ENCODE measurements around the gene CHRM4. TPM values are rescaled to one million over a fixed set of nuclear protein-coding genes. Genes with fewer than 3 reads are reported as not detected.

Gene CHRM4
- total and polyA plus RNA-seq, 12 donors = 0.14 to 0.81 (median 0.39) TPM; not detected in 6

GRCh38 chr11:46337626-46338345, 53.8 kb downstream of the CHRM4 start:
- peak overlapping the region in 1 of 5 donors; percentile 70 for H3K27ac ChIP-seq
- TF ChIP-seq POLR2A (IDR thresholded peaks at IDR 0.05) (no peak), CTCF (IDR thresholded peaks at IDR 0.05) (no peak)

GRCh38 chr11:46336563-46337180, 54.9 kb downstream of the CHRM4 start:
- Histone ChIP-seq H3K27me3 (peaks cover 23% of the 10 kb centered on the region), H3K27ac (no peak overlapping the region), H3K4me1 (replicated peaks in 1 of 2) (peaks cover 0 to 31% of the 10 kb centered on the region in 2 donors), H3K36me3 (replicated peaks in 1 of 2) (no peaks in the 10 kb centered on the region), H3K4me3 (no peak overlapping the region), H3K9me3 (replicated peaks in 1 of 3) (no peaks in the 10 kb centered on the region)
- no peak for TF ChIP-seq POLR2A (IDR thresholded peaks at IDR 0.05)
- no peak for TF ChIP-seq CTCF (IDR thresholded peaks at IDR 0.05)
- intact Hi-C loops (cut with DNase I) = no loop called here
- DNase-seq = no peak
- 78 to 90% (median 84%) methylated on average over 12 of the region's 12 CpGs for WGBS, 4 donors

More at GRCh38 chr11:46337626-46338345, 53.8 kb downstream of the CHRM4 start:
- no peak for DNase-seq
- Histone ChIP-seq H3K27me3 (peaks cover 15% of the 10 kb centered on the region), H3K36me3 (replicated peaks in 1 of 2) (no peaks in the 10 kb centered on the region), H3K4me1 (replicated peaks in 1 of 2) (peaks cover 0 to 25% of the 10 kb centered on the region in 2 donors), H3K4me3 (no peak overlapping the region), H3K9me3 (replicated peaks in 1 of 3) (no peaks in the 10 kb centered on the region)
- intact Hi-C loops (cut with DNase I) = no loop called here
- WGBS, 4 donors = 82 to 90% (median 88%) methylated on average over 13 of the region's 13 CpGs

GRCh38 chr11:46335890-46336562, 55.5 kb downstream of the CHRM4 start:
- H3K27ac ChIP-seq = no peak overlapping the region
- TF ChIP-seq CTCF (IDR thresholded peaks at IDR 0.05) (no peak), POLR2A (IDR thresholded peaks at IDR 0.05) (no peak)
- peaks cover 23% of the 10 kb centered on the region for H3K27me3 ChIP-seq
- WGBS, 4 donors = 87 to 92% (median 90%) methylated on average over 9 to 11 of the region's 11 CpGs
- no peaks in the 10 kb centered on the region for H3K9me3 ChIP-seq (replicated peaks in 1 of 3)
- no peaks in the 10 kb centered on the region for H3K36me3 ChIP-seq (replicated peaks in 1 of 2)
- intact Hi-C loops (cut with DNase I) = no loop called here
- no peak overlapping the region for H3K4me3 ChIP-seq
- no peak for DNase-seq
- H3K4me1 ChIP-seq (replicated peaks in 1 of 2) = peaks cover 0 to 31% of the 10 kb centered on the region in 2 donors

GRCh38 chr11:46335271-46335670, 56.3 kb downstream of the CHRM4 start:
- H3K27ac ChIP-seq = no peak overlapping the region
- H3K9me3 ChIP-seq (replicated peaks in 1 of 3) = no peaks in the 10 kb centered on the region
- TF ChIP-seq POLR2A (IDR thresholded peaks at IDR 0.05) = no peak
- no peak for TF ChIP-seq CTCF (IDR thresholded peaks at IDR 0.05)
- DNase-seq = no peak
- intact Hi-C loops (cut with DNase I) = no loop called here
- H3K4me1 ChIP-seq (replicated peaks in 1 of 2) = peaks cover 0 to 31% of the 10 kb centered on the region in 2 donors
- H3K27me3 ChIP-seq = peaks cover 23% of the 10 kb centered on the region
- H3K4me3 ChIP-seq = no peak overlapping the region
- H3K36me3 ChIP-seq (replicated peaks in 1 of 2) = no peaks in the 10 kb centered on the region
- 89 to 95% (median 93%) methylated on average over 5 to 6 of the region's 6 CpGs for WGBS, 4 donors
